K562 (cell line): ENCODE measurements around the gene ICAM1. TPM values are rescaled to one million over a fixed set of nuclear protein-coding genes. Genes with fewer than 3 reads are reported as not detected.

Experiments
- BRF2 ChIP-seq: IDR thresholded peaks from 3 replicates; pipeline ENCODE4 v1.6.1; 2011; ENCODE audit warnings: borderline replicate concordance, mild to moderate bottlenecking; ENCODE audit not compliant: insufficient read length, insufficient read depth
- CCNT2 ChIP-seq: IDR thresholded peaks from 2 replicates; pipeline ENCODE4 v1.6.1; 2011; ENCODE audit warnings: borderline replicate concordance, low read depth, mild to moderate bottlenecking, moderate library complexity, mixed read lengths, low read length; ENCODE audit not compliant: insufficient read length; ENCODE audit errors: extremely low read depth
- JUNB ChIP-seq: fragments of 450-650 bp; formaldehyde crosslinking; conservative IDR thresholded peaks from 2 replicates; pipeline ENCODE4 v1.4.0; 2020; ENCODE audit warnings: mild to moderate bottlenecking
- NR3C1 ChIP-seq: sonication (generic); formaldehyde crosslinking; IDR thresholded peaks from 2 replicates; pipeline ENCODE4 v1.8.1; 2022; ENCODE audit warnings: missing genetic modification reagents
- TBL1XR1 ChIP-seq, 2 experiments: IDR thresholded peaks; 2 replicates each; pipeline ENCODE4 v1.6.1; 2012; ENCODE audit warnings: improper control_type of control experiment in 2 of 2, low read length in 2 of 2, mild to moderate bottlenecking in 1 of 2
- ZNF324 ChIP-seq: fragments of 250-450 bp; sonication (Bioruptor Pico); IDR thresholded peaks from 2 replicates; pipeline ENCODE4 v1.4.0; 2020; ENCODE audit warnings: mild to moderate bottlenecking
- ZNF561 ChIP-seq: fragments of 450-650 bp; formaldehyde crosslinking; conservative IDR thresholded peaks from 2 replicates; pipeline ENCODE4 v1.4.0; 2020; ENCODE audit warnings: mild to moderate bottlenecking, moderate library complexity
- polyA plus RNA-seq, 8 experiments: library from polyadenylated mRNA; depleted of rRNA in 4 of 8; stranded (reverse) in 5 of 8; unstranded in 3 of 8; fragments of >200 nt; fragmentation: Nextera tagmentation in 2 of 8; fragmentation: Illumina TruSeq in 1 of 8; extraction: Ambion mirVana in 2 of 8; extraction: Trizol in 1 of 8; gene quantifications; 2 replicates each; pipeline versions ENCODE4 v1.2.1 to v1.2.3, GENCODE V29; 2011 to 2014; ENCODE audit warnings: inconsistent platforms in 1 of 8, missing spikeins in 1 of 8
- total RNA-seq, 7 experiments: library from RNA; depleted of rRNA in 6 of 7; stranded (reverse); fragments of >200 nt in 6 of 7; fragmentation: Illumina TruSeq in 2 of 7; extraction: Trizol in 2 of 7; gene quantifications; 2 replicates each; pipeline versions ENCODE4 v1.2.1 to v1.2.3, GENCODE V29; 2011 to 2021; ENCODE audit warnings: low replicate concordance in 1 of 7
- TF ChIP-seq, protein P1 (sequence below): sonication (generic); formaldehyde crosslinking; IDR thresholded peaks from 2 replicates; pipeline ENCODE4 v1.8.0; 2023; ENCODE audit warnings: missing genetic modification reagents, mild to moderate bottlenecking, borderline replicate concordance
- TF ChIP-seq, protein P2 (sequence below): sonication (generic); formaldehyde crosslinking; IDR thresholded peaks from 2 replicates; pipeline ENCODE4 v1.9.0; 2022; ENCODE audit warnings: mild to moderate bottlenecking, missing genetic modification reagents

ICAM1 gene
- total and polyA plus RNA-seq, 9 of the 15 experiments (the other 6 are each of a cell fraction or from before 2014, with no cell fraction given), result 2.3 to 24.4 (median 13.4) TPM

DNA sequence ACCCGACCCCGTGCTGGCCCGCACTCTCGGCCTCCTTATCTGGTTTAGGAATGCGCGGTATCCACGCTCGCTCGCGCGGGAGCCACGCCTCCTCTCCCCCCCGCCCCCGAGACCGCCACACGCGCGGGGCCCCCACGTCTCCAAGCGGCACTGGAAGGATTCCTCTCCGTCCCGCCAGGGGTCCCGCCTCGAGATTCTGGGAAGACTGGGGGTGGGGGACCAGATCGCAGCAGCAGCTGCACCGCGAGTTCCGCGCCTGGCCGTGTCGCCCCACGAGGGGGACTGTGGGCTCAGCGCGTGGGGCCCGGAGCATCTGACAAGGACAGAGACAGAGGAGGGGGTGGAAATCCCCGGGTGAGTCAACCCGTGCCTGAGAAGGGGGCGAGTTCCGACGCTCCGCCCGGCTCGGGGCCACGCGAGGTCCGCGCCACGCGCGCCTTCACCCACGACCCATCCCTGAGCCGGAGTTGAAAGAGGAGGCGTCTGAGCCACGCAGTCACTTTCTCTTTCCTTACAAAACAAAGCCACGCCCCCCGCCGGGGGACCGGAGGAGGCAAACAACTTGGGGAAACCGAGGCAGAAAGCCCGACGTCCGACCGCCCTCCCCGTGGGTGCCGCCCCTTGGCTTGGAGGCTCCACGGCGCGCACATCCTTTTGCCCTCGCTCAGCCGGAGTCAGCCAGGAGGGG lies 40.6 kb upstream of the ICAM1 start (continued):
- TF ChIP-seq, protein P1, sequence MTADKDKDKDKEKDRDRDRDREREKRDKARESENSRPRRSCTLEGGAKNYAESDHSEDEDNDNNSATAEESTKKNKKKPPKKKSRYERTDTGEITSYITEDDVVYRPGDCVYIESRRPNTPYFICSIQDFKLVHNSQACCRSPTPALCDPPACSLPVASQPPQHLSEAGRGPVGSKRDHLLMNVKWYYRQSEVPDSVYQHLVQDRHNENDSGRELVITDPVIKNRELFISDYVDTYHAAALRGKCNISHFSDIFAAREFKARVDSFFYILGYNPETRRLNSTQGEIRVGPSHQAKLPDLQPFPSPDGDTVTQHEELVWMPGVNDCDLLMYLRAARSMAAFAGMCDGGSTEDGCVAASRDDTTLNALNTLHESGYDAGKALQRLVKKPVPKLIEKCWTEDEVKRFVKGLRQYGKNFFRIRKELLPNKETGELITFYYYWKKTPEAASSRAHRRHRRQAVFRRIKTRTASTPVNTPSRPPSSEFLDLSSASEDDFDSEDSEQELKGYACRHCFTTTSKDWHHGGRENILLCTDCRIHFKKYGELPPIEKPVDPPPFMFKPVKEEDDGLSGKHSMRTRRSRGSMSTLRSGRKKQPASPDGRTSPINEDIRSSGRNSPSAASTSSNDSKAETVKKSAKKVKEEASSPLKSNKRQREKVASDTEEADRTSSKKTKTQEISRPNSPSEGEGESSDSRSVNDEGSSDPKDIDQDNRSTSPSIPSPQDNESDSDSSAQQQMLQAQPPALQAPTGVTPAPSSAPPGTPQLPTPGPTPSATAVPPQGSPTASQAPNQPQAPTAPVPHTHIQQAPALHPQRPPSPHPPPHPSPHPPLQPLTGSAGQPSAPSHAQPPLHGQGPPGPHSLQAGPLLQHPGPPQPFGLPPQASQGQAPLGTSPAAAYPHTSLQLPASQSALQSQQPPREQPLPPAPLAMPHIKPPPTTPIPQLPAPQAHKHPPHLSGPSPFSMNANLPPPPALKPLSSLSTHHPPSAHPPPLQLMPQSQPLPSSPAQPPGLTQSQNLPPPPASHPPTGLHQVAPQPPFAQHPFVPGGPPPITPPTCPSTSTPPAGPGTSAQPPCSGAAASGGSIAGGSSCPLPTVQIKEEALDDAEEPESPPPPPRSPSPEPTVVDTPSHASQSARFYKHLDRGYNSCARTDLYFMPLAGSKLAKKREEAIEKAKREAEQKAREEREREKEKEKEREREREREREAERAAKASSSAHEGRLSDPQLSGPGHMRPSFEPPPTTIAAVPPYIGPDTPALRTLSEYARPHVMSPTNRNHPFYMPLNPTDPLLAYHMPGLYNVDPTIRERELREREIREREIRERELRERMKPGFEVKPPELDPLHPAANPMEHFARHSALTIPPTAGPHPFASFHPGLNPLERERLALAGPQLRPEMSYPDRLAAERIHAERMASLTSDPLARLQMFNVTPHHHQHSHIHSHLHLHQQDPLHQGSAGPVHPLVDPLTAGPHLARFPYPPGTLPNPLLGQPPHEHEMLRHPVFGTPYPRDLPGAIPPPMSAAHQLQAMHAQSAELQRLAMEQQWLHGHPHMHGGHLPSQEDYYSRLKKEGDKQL (CRISPR knock-in tag), result 0 out of 2 replicates have a peak, but pooled peaks have one; percentile 44
- TF ChIP-seq, protein P2, sequence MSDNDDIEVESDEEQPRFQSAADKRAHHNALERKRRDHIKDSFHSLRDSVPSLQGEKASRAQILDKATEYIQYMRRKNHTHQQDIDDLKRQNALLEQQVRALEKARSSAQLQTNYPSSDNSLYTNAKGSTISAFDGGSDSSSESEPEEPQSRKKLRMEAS (CRISPR knock-in tag), result peak; percentile 11; the same call in 1 of the 2 replicates
- TF ChIP-seq NR3C1, result no peak
- TF ChIP-seq TBL1XR1 (IDR thresholded peaks at IDR 0.05; ENCODE audit: low read length in 2 of 2), result no peak
- TF ChIP-seq JUNB (CRISPR knock-in tag), result no peak
- no peak for TF ChIP-seq ZNF324 (CRISPR knock-in tag)
- TF ChIP-seq BRF2, result no peak
- TF ChIP-seq CCNT2, result no peak
- TF ChIP-seq ZNF561 (CRISPR knock-in tag), result no peak
